Measurements from ENCODE around the gene SPAG17.
A peak's percentile ranks its signal among the peaks of the same experiment; 100 is the strongest.

Gene SPAG17

DNA sequence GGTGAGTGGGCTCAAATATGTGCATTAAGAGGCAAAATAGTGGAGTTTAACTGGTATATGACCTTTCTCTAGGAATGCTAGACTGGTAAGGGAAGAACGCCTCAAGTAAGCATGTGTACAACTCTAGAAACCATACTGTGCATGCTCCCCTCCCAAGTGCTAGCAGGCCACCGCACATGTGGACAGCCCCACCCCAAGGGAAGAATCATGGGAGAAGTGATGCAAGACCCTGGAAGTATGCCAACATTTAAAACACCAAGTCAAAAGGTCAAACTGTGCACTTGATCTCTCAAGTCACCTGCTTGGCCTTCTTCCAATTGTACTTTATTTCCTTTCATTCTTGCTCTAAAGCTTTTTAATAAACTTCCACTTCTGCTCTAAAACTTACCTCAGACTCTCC lies 135.0 kb downstream of the SPAG17 start:
- DNase-seq: no peak

DNA sequence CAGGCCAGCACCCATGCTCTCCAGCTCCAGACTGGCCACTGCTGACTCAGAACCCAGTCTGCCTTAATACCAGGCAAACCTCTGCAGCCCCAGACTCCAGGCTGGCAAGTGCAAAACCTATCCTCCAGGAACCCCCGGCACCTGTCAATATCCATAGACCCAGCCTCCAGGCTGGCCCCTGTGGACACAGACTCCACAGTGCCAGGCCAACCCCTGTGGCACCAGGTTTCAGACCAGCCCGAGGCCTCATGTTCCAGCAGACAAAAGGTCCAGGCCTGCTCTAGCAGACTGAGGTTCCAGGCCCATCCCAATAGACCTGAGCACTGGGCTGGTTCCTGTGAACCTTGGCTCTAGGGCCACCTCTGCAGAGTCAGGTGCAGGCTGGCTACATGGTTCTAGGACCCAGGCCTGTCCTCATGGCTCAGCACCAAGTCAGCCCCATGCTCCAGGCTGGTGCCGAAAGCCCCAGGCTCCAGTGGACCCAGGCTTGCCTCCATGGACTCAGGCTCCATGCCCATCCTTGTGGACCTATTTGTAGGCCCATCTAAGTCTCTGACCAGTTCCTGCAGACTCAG lies 137.3 kb downstream of the SPAG17 start:
- DNase-seq: no peak

DNA sequence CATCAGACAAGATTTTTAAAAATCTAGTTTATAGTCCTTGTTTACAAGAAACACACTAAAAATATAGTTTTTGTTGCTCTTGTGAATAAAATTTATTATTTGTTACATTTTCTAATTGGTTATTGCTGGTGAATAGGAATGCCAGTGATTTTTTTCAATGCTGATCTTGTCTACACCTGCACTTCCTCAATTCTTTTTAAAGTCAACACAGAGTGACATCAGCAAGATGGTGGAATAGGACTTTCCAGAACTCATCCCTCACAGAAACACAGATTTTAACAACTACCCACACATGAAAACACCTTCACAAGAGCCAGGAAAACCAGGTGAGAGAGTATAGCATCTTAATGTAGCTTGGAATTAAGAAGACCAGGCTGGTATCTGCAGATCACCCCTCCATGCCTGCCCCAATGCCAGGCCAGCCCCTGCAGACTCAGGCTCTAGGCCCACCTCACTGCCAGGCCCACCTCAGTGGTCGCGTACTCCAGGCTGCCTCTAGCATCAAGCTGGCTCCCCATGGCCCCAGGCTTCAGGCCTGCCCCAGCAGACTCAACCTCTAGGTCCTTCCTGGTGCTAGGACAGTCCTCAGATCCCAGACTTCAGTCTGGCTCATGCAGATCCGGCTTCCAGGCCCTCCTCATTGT lies 137.9 kb downstream of the SPAG17 start:
- DNase-seq: no peak

DNA sequence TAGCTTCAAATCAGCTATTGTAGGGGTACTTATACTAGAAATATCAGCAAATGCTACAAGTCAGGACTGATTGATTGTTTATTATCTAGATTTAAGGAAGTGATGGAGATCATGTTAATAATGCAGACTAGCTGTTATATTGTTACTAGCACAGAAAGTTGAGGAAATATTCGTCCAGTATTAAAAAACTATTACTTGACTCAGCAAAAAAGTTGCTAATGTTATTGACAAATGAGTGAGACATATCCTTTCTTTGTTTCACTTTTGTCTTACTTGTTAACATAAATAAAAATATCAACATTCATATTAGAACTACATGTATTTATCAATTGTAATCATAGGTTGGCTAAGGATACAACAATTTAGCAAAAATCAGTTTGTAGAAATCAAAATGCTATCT lies 141.4 kb downstream of the SPAG17 start:
- DNase-seq: no peak

DNA sequence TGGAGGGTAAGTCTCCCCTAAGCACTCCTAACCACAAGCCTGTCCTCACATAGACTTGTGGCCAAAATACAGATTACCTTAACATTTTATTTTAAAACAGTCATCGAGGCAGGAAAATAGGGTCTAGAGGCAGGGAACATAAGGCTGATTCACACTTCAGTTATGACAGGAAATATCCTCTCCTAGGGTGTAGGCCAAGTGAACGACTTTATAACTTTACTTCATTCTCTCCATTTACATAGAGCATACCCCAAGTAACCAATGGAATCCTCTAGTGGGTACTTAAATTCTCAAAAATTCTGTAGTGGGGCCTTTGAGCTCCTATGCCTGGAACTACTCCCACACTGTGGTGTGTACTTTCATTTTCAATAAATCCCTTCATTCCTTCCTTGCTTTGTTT lies 142.5 kb downstream of the SPAG17 start:
- DNase-seq: no peak

DNA sequence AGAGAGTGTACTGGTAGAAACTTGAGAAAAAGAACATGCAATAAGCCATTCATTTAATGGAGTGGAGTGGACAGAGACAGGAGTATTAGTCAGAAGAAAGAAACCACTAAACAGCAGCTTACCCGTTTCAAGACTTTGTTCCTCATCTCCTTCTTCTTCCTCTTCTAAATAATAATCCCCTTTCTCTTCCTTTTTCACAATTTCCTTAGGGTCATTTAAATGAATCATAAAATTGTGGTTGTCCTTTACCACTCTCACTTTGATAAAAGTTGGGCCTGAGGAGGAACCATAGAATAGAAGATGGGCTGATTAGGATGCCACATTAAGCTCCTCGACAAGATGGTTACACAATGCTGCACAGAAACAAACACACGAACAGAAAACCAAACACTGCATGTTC lies 145.9 kb downstream of the SPAG17 start:
- DNase-seq: no peak

DNA sequence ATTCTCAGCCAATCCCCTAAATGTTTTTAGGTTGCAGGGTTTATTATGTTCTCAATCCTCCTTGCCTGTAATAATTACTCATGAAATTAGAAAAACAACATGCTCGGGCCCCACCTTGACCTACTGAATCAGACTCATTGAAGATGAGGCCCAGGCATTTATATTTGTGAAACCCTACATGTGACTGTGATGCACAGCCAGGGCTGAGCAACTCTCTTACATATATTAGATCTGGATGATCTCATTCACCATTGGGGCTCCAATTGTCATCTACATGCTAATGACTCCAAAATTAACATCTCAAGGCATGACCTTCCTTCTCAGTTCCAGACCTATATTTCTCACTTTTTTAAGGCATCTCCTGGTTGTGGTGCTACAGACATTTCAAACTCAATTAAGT lies 152.1 kb downstream of the SPAG17 start:
- no peak for DNase-seq

DNA sequence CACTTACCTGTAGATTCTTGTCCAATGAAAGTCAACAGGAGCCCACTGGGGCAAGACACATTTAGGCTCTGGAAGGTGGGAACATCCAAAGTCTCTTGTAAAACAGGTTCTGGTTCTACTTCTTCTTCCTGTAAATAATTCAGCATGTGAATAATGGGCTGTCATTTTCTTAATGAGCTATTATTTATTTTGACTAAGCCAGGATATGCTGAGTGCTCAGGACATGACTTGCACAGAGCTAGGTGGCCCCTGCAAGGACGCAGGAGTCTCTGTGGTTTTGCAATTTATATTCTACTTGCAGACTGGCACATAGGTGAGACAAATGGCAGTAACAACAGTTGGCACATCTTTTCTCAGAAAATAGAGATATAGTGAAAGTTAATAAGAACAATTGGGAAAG lies 156.8 kb downstream of the SPAG17 start:
- DNase-seq: no peak

DNA sequence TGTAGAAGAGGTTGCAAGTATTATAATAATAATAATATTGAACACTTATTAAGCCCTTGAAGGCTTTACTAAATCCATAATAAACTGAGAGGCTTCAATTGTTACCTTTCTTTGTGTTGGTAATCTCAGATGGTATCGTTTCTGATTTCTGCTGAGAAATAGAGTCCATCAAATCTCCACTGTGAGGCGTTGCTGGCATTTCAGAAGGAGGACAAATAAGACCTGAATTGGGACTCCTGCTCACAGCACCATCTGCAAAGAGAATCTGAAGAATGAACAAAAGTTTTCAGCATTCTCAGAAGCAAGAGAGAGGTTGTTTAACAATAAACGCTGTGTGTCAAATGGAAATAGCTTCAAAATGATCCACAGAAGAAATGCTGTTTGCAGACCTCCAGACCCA lies 161.8 kb downstream of the SPAG17 start:
- DNase-seq: no peak

DNA sequence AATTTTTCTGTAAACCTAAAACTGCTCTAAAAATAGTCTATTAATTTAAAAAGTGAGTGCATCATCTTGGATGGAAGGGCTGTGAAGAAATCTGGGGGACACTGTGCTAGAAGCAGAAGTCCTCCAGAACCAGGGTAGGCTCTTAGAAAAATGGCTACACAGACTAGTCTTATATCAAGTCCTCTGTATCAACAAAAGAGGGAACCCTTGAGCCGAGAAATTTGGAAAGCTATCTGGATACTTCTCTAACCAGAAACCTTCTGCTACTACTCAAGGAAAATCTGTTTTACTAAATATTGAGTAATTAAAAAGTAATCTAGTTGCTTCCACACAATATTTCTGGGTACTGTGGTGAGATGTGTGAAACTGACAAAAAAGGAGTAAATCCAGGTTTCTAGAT lies 163.4 kb downstream of the SPAG17 start:
- DNase-seq: no peak

DNA sequence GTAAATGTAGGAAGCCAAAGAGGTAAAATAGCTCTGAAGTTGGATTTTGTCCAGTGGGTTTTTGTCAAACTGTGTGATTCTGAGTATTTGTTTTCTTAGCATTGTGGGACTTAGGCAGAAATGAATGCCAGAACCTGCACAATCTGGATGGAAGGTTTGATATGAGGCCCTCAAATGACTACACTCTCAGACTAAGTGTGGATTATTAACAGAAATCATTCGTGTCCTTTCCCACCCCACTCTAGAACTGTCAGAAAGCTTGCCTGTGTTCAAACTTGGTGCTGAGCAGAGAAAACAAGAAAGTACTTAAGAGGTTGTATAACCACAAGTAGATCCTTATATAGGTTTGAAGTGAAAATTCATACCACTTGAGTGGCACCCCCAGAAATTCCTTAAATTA lies 167.0 kb downstream of the SPAG17 start:
- DNase-seq: no peak

DNA sequence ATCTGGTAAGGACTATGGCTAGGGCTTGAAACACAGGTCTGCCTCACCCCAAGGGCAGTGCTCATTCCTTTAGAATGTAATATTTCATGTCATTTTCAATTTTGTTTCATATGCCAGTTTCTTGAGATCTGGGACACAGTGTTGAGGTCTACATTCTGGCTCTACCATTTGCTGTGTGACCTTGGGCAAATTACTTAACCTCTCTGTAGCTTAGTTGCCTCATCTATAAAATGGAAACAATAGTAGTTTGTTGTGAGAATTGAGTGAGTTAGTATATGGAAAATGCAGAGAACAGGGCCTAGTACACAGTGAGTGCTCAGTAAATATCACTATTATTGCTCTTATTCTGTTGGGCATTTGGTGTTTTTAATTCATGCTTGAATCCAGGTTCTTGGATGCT lies 171.1 kb downstream of the SPAG17 start:
- DNase-seq: no peak

DNA sequence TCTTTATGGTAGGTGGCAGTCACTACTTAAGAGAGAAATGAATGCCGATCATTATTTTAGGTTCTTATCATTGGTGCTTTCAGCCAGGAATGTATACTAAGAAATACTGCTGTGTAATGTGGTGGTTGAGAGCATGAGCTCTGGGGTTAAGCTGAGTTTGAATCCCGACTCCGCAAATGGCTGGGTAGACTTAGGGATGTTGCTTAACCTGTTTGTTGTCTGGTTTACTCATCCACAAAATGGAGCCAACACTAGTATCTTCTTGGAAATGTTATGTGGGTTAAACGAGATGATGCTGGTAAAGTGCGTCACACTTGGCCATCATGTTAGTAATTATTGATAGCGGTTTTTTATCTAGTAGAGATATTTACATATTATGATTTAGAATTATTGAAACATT lies 171.7 kb downstream of the SPAG17 start:
- no peak for DNase-seq

DNA sequence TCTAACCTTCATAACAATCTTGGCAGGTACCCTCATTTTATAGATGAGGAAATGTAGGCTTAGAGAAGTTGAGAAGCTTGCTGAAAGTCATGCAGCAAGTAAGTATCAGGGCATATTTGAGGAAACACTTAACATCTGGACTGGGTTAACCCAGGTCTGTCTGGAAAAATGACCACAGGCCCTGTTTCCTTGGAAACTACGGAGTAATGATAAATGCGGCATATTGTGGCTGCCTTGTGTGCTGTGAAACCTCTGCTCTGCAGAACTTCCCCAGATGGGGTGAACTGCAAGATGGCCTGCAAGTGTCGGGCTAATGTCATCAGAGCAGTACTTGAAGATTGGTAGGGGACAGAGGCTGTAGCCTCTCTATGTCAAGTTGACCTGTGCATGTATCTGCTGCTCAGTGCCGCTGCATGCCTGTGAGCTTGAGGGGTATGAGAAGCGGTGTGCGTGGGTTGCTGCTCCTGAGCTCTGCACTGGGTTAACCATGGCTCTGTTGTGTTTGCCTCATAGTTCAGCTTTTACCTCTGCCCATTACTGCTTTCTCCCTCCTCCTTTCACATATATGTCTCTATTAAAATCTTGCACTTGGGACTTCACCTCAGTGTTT lies 172.4 kb downstream of the SPAG17 start:
- DNase-seq: no peak

DNA sequence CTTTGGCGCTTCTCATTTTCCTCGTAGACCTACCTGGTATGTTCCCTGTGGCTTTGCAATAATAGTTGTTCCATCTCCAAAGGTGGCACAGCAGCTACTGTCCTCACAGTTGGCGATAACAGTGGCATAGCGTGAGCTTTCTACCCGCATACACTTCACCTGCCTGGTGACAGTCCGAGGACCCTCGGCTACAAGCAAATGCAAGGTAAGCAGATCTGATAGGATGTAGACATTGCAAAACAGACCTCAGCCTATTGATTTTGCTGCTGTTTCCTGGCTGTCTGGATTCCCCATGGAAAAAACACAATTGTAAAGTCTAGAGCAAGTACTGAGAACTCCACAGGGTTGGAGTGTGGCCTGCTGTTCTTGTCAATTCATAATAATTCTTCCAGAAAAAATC lies 177.0 kb downstream of the SPAG17 start:
- DNase-seq: no peak

DNA sequence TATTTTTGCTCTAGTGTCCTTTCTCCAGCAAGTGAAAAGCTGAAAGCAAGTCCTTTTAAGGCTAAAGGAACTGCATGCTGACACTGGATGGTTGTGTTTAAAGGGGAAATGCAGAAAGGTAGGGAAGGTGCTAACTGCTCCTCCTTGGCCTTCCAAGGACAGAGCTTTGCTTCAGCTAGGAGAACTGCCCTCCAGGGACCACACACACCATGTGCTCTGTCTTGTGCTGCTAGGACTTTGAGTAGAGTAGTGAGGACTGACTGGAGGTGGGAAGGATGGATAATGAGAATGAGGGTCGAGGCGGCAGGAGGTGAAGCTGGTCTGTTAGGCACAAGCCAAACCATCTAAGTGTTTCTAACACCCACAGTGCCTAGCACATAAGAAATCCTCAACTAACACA lies 177.6 kb downstream of the SPAG17 start:
- DNase-seq: no peak

DNA sequence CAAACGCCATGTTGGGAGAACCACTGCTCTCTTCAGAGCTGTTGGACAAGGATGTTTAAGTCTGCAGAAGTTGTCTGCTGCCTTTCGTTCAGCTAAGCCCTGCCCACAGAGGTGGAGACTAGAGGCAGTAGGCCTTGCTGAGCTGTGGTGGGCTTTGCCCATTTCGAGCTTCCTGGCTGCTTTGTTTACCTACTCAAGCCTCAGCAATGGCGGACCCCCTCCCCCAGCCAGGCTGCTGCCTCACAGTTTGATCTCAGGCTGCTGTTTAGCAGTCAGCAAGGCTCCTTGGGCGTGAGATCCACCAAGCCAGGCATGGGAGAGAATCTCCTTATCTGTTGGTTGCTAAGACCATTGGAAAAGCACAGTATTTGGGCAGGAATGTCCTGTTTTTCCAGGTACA lies 180.7 kb downstream of the SPAG17 start:
- DNase-seq: no peak

DNA sequence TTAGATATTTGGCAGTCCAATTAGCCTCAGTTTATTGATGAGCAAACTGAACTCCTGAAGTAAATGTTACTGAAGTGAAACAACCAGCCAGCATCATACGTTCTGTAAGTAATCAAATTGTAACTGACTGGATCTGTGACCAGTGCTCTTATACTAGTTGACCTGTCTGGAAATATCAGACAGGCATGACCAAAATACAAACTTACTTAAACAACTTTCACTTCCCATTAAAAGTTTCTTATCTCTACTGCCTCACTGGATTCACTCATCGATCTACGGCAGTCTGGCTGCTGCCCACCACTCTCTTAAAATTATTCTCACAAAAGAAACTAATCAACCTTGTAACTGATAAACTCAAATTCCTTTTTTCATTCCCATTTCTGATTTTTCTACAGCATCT lies 199.1 kb downstream of the SPAG17 start:
- no peak for DNase-seq

DNA sequence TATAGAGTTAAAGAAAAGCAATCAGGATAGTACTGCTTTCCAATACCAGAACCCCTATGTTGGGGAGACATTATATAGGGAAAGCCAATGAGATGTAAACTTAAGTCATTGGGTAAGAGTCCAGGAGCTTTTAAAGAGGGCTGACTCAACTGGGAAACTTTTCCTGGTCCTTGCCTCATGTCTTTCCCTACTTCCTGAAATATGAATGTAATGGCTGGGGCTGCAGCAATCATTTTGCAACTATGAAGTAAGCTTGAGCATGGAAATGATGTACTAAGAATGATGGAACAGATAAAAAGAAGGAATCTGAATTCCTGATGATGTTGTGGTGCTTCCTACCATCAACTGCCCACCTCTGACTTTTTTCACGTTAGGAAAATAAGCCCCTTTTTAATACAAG lies 199.8 kb downstream of the SPAG17 start:
- no peak for DNase-seq

DNA sequence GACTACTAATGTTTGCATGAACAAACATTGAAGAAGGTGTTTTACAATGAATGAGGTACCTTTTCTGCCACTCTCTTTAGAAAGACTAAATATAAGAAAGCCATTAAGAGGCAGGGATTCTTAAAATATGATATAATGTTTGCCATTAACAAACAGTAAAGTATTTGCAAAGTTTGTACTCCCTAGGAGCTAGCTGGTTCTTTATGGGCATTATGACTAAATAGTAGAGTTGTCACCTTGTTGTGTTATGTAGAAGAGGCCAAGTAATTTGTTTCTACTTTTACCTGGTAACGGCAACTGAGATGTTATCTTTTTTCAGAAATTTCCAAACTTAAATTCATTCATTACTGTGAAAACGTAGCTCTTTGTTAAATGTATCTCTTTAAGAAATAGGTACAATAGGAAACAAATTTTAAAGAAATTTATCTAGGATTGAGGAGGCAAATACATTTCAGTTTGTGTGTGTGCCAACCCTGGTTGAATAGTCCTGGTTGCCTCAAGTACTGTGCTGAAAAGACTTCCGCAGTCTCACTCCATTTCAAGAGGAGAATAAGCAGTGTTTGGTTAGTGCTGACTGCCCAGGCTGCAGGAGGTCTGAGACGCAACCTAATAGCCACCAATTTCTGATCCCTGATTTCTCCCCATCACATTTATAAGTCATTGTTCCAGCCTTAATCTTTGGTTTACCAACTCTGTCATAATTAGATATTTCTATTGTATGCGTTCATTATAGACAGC lies 203.4 kb downstream of the SPAG17 start:
- DNase-seq: no peak

DNA sequence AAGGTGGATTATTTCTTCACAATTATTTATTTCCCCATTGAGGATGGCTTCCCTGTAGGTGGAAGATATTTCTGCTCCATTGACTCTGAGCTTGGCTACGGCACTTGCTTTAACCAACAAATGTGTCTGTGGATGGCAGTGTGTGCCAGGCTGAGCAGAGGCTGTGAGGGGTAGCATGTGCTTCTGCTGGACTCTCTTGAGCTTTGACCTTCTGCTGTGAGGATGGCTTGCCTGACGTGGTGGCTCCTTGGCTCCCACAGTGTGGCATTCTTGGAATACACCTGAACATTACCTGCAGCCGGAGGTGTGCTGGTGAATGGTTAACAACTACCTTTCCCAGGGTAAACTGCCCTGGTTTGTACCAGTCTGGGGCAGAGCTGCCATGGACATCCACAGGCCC lies 208.6 kb downstream of the SPAG17 start:
- DNase-seq: no peak

DNA sequence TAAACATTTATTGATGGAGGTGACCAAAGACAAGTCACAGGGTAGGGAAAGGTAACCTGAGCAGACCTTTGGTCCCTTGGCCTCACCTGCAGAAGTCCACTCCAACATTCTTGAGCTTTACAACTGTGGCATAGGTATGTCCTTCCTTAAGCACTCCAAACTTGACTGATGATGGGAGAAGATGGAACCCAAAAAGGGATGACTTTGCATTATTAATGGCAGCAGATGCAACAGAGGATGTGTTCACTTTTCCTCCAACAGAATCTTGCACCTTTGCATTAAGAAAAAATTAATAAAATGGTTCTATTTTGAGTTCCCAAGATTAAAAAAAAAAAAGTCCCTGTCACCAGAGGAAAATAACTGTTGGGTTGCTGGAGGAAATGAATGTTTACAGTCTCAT lies 213.3 kb downstream of the SPAG17 start:
- no peak for DNase-seq

DNA sequence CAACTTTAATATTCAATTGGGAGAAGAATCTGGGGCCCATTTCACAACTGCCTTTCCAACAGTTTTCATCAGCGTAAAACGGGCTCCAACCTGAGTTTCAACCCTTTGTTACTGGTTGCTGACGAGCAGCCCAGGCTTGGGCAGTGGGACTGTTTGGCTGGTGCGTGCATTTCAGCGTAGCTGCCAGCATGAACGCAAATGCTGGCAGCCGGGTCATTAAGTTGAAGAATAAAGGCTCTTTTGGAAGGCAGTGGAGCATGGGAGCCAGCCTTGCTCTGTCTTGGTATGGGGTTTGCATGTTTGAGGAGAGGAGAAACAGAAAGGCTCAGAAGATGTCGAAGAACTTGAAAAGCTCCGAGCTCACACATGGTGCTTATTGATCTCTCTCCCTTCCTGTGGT lies 214.8 kb downstream of the SPAG17 start:
- no peak for DNase-seq

DNA sequence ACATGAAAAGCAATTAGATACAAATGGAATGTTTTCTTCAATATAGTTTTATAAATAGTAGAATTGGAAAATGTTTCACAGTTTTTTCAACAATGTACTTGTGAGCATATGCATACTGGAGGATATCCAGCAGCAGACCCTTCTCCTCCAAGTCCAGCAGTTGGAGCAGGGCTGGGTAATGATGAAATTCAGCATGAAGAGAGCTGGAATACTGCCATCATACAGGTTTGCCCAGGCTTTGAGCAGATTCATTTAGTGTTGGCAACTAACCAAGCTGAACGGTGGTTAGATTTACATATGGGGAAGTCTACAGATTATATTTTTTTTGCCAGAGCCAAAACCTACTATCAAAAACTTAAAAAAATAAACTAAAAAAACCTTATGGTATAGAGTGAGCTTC lies 217.1 kb downstream of the SPAG17 start:
- peak; percentile 91 for DNase-seq

Measured in NCI-H1694 treated with DMSO at 0.1 percent for 48 hours (cell line).